Measurements from ENCODE around the gene HAUS6.
A peak's percentile ranks its signal among the peaks of the same experiment; 100 is the strongest.
"Not testable (repeated sequence)": the region's sequence is repeated elsewhere in the genome, so short reads cannot be mapped to it uniquely, and the experiment has no call there.

HAUS6 gene

GRCh38 chr9:19117039-19117716, 14.5 kb upstream of the HAUS6 start:
- no peak for DNase-seq

GRCh38 chr9:19116107-19116790, 13.5 kb upstream of the HAUS6 start:
- DNase-seq, result no peak

GRCh38 chr9:19114680-19115270, 12.1 kb upstream of the HAUS6 start:
- no peak for DNase-seq

DNA sequence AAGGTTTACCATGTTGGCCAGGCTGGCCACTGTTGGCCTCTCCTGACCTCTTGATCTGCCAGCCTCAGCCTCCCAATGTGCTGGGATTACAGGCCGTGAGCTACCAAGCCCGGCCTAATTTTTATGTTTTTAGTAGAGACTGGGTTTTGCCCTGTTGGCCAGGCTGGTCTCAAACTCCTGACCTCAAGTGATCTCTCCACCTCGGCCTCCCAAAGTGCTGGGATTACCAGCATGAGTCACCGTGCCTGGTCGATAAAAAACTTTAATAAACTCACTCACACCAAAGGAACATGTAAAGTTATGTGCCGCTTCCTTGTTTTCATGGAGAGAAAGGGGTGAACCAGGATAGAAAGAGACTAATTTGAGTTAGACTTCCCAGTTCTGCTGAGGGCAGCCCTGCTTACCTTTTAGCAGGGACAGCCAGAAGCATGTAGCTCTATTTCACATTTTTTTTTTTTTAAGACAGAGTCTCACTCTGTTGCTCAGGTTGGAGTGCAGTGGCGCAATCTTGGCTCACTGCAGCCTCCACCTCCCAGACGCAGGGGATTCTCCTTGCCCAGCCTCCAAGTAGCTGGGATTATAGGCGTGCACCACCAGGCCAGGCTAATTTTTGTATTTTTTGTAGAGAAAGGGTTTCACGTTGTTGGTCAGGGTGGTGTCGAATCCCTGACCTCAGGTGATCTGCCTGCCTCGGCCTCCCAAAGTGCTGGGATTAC, 11.4 kb upstream of the HAUS6 start:
- DNase-seq, result no peak

DNA sequence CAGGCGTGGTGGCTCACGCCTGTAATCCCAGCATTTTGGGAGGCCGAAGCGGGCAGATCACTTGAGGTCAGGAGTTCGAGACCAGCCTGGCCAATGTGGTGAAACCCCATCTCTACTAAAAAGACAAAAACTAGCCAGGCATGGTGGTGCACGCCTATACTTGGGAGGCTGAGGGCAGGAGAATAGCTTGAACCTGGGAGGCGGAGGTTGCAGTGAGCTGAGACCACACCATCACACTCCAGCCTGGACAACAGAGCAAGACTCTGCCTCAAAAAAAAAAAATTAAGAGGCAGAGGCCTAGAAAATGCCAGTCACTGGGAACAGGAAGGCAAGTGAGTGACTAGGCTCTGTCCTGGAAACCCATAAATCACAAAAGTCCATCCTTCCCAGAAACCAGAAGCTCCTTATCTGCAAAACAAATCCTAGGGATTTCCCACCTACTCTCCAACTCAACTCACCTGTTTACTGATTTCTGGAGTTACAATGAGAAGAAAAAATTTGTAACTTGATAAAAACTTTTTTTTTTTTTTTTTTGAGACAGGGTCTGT, 10.4 kb upstream of the HAUS6 start:
- not testable (repeated sequence) for DNase-seq

- DNase-seq, result no peak
Observed at GRCh38 chr9:19108038-19108437, 5.3 kb upstream of the HAUS6 start.

GRCh38 chr9:19104515-19105282, 2.0 kb upstream of the HAUS6 start:
- DNase-seq, result no peak

DNA sequence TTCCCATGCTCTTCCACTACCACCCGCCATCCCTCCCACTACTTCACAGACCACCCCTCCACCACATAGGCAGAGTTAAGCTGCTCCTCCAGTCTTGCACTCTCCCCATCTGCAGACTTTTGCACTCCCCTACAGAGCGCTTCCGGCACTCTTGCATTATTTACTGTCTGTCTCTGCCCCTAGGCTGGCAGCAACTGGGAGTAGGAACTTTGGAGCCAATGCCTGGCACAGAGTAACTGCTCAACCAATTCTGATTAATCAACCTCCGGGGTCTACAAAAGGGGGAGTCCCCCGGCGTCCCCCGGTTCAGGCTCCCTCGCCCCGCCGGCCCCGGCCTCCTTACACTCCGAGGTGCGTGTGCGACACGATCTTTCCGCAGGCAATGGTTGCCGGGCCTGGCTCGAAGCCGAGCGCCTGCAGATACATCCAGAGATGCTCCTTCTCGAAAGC, 498 bp downstream of the HAUS6 start:
- DNase-seq, result peak; percentile 11

GRCh38 chr9:19101203-19101602, 1.5 kb downstream of the HAUS6 start:
- DNase-seq, result no peak

DNA sequence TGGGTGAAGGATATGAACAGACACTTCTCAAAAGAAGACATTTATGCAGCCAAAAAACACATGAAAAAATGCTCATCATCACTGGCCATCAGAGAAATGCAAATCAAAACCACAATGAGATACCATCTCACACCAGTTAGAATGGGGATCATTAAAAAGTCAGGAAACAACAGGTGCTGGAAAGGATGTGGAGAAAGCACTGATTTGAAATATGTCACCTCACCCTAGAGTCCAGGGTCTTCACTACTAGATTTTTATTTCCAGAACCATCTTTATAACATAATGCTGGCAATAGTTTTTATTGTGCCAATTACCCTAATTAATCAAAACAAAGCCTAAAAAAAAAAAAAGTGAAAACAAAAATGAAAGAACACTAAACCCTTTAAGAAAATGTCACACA, 5.3 kb downstream of the HAUS6 start:
- DNase-seq, result not testable (repeated sequence)

GRCh38 chr9:19087106-19088000, 15.4 kb downstream of the HAUS6 start:
- DNase-seq, result no peak

DNA sequence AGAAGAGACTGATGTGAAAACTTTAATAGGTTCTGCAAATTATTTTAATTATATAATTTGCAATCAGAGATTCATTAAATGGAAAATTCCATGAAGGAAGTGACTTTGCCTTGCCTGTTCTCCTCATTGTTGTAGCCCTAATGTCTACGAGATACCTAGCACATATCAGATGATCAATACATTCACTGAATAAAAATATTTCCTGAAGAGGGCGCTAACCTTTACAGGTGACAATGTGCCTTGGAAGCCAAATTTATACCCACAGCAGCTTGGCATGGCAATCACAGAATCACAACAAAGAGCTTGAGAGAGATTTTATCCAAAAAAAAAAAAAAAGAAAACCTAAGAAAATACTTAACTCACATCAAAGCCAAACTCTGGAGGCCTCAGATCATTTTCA, 17.4 kb downstream of the HAUS6 start:
- no peak for DNase-seq

DNA sequence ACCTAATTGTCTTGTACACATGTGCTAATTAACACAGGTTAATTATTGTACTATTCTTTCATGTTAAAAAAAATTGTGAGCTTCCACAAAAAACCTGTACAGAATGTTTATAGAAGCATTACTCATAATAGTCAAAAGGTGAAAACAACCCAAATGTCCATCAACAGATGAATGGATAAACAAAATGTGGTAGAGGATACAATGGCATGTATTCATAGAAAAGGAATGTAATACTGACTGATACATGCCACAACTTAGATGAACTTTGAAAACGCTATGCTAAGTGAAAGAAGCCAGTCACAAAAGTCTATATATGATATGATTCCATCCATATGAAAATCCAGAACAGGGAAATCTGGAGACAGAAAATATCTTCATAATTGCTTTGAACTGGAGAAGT, 27.9 kb downstream of the HAUS6 start:
- DNase-seq, result no peak

DNA sequence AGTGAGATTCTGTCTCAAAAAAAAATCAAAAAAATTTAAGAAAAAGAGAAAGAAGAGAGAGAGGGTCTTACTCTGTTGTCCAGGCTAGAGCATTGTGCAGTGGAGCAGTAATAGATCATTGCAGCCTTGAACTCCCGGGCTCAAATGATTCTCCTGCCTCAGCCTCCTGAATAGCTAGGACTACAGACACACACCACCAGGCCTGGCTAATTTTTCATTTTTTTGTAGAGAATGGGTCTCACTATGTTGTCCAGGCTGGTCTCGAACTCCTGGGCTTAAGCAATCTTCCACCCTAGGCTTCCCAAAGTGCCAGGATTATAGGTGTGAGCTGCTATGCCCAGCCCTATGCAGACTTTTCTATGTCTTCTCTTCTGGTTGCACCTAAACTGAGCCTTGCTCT, 28.5 kb downstream of the HAUS6 start:
- no peak for DNase-seq

GRCh38 chr9:19057033-19057432, 45.7 kb downstream of the HAUS6 start:
- DNase-seq, result no peak

DNA sequence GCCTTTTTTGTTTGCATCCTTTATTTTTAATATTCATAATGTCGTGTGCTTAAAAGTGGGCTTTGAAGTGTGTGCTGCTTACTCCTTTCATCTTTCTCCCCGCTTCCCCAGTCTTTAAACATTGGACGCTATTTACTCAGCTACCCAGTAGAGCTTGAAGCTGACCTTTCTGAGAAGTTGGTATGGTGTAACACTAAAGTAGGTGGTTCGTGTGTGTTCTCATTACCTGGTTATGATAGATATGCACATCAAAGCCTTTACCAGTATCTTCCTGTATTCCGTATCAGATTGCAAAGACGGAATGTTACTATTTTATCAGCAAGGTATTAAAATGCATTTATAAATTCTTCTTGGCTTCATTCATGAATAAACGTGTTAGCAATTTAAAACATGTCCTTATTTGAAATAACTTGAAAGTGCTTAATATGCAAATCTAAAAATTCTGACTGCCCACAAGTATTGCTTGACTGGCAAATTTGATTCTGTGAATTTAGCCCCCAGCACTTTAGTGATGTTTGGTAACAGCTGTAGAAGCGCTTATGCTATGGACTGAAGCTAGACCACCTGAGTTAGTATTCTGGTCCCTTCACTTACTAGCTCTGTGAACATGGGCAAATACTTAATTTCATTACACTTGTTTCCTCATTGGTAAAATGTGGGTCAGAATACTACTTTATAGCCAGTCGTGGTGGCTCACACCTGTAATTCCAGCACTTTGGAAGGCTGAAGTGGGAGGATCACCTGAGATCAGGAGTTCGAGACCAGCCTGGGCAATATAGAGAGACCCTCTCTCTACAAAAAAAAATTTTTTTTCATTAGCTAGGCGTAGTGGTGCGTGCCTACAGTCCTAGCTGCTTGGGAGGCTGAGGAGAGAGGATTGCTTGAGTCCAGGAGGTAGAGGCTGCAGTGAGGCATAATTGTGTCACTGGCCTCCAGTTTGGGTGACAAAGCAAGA, 51.8 kb downstream of the HAUS6 start:
- DNase-seq, result no peak

GRCh38 chr9:19049917-19050636, 52.6 kb downstream of the HAUS6 start:
- DNase-seq, result no peak

DNA sequence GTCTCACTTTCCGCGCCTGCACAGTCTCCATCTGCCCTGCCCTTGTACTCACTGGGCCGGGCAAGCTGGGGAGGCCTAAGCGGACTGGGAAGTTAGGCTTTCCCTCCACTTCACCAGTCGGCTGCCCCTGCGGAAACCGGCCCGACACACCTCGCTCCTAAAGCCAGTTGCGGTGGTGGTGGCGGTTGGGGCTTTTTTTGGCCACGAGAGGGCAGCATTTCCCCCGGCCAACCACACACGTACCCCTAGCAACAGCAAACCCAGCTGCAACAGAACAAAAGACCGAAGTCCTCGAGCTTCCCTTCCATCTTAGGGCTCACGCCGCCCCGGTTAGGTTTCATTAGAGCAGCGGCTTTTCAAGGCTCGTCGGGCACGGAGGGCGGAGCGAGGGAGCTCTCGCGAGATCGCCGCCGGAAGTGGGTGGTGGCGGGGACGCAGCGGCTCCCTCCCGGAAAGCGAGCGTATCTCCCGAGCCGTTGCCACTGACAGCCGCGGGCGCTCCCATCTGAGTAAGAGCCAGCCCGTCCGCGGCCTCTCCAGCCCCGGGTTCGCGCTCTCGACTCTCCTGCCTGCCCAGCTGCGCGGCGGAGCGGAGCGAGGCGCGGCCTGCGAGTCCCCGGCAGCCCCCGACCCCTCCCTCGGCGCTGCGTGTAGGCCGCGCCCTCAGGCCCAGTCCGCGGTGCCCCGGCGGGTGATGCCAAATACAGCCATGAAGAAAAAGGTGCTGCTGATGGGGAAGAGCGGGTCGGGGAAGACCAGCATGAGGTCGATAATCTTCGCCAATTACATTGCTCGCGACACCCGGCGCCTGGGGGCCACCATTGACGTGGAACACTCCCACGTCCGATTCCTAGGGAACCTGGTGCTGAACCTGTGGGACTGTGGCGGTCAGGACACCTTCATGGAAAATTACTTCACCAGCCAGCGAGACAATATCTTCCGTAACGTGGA, 53.5 kb downstream of the HAUS6 start, which contains the start of gene RRAGA:
Gene RRAGA, plus strand, starts transcription at position 462 of the 951 bp plus-strand sequence. Its CDS starts 233 bp downstream, at position 695.
- DNase-seq, result peak; percentile 93
